Inflammatory macrophage (primary cell): ENCODE results near the gene SDC1.
A peak's percentile ranks its signal among the peaks of the same experiment; 100 is the strongest.

Source experiments
- DNase-seq, 2 donors: peaks; one replicate each; pipeline ENCODE4 v3.0.0-alpha.2; 2020 to 2022

The SDC1 gene

DNA sequence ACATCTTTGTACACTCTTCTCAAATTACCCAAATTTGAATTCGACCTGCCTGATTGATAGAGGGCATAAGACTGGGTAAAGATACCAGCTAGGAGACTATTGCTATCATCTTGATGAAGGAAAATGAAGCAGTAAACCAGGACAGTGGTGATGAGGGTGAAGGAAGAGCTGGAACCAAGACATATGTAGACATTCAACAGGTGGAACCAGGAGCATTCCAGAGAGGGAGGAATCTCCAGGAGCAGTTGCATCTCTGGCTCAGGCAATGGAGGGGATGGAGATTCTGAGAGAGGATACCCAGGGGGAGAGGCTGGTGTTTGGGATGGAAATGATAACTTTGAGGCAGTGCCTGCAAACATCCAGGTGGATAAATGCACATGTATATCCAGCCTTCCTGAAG is 41.6 kb downstream of the SDC1 start:
- no peak for DNase-seq

DNA sequence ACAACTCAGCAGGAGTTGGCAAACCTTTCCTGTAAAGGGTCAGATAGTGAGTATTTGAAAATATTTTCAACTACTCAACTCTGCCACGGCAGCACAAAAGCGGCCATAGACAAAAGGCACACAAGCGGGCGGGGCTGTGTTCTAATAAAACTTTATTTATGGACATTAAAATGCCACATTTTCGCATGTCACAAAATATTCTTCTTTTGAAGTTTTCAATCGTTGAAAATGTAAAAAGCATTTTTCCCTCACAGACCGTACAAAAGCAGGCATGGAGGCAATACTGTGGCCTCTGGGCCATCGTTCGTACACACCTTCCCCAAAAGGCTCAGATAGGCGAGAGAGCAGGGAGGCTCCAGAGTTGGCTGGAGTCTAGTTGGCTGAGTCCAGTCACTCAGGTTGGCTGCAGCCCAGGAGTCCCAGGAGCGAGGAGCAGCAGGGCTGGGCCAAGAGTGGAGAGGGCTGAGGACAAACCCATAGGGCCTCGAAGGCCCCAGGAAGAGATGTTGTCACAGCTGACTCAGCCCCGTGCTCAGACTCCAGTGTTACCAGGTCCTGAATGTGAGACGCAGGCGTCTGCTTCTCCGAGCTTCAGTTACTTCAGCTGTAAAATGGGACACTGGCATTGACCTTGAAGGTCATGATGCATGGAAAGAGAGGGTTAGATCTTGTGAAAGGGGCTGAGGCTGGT is 42.5 kb downstream of the SDC1 start:
- no peak for DNase-seq

- no peak for DNase-seq
Measured at GRCh38 chr2:20181761-20182160, 43.2 kb downstream of the SDC1 start.

DNA sequence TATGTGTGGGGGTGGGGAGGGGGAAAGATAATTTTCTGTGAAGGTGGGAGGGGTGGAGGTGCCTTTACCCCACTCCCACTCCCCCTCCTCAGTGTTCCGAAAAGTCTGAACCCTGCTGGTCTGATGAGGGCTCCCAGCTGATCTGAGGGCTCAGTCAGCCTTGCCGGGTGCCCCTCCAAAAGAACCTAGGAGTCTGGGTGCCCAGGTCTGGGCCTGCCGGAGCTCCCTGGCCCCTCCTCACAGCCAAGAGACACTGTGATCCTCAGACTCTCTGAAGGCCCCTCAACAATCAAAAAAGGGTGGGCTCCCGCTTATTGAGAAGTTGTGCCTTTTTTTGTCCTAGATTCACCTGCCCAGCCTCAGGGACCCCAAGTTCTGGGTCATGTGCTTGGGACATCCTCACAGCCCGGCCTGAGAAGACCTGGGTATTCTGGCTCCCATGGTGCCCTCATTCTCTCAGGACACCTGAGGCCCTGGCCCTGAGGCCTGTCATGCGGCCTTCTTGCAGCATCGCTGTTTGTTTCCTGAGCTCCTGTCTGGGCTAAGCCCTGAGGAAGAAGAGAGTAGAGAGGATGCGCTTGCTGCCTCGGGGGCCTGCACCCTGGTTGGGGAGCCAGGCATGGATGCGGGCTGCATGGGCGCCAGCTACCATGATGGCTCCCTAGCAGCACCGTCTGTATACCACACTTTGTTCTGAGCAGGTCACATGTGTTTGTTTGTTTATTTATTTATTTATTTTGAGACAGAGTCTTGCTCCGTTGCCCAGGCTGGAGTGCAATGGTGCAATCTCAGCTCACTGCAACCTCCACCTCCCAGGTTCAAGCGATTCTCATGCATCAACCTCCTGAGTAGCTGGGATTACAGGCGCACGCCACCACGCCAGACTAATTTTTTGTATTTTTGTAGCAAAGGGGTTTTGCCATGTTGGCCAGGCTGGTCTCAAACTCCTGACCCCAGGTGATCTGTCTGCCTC is 44.0 kb downstream of the SDC1 start:
- no peak for DNase-seq

DNA sequence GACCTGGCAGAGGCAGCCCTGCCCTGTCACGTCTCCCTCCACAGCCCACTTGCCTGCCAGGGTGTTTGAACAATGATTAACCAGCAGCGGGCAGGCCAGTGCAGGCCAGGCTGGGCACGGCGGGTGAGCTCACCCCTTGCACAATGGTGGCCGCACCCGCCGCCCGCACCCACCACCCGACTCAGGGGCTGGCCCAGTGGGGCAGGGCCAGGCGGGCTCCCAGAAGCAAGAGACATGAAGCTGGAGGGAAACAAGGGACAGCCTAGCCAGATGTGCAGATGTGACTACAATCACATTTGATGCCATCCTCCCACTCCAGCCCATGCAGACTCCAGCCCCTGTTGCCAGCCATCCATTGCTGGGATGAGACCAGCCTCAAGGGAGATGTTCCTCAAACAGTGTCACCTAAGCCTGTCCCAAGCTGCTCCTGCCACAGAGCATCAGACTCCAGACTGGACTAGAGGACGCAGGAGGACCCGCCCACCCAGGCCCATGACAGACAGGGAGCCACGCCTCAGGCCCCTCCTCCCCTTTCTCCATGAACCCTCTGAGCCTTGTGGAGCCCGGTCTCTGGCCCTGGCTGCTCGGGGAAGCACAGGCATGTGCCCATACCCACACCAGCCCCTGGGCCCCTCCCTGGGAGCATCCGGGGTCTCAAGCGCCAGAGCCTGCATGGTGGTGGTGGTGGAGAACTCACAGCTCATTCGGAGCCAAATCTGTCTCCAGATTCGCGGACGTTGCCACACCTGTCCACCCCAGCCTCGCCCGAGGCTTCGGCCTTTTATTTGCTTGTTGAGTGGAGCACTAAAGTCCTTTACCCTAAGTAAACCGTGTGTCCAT is 45.0 kb downstream of the SDC1 start:
- DNase-seq = no peak

GRCh38 chr2:20179466-20179754 is 45.5 kb downstream of the SDC1 start:
- DNase-seq = no peak

GRCh38 chr2:20178666-20179465 is 46.1 kb downstream of the SDC1 start:
- no peak for DNase-seq

DNA sequence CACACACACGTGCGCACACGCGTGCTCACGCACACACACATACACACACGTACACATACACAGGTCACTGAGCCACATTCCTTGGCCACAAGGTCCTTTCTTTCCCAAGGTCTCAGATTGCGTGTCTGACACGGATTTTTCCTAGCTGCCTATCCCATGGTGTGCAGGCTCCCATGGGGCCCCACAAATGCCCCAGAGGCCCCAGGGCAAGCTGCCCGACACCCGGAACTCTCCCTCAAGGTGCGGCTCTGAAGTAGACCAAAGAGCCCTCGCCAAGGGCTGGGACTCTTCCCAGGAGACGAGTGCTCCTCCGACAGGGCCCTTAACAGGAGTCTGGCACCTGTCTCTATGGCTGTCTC is 46.7 kb downstream of the SDC1 start:
- DNase-seq = no peak

- peak; percentile 29 to 80 for DNase-seq
Measured at GRCh38 chr2:20177556-20178248, 47.2 kb downstream of the SDC1 start.

GRCh38 chr2:20176760-20177159 is 48.2 kb downstream of the SDC1 start:
- DNase-seq = no peak

GRCh38 chr2:20175931-20176330 is 49.0 kb downstream of the SDC1 start:
- peak; percentile 35 to 57 for DNase-seq

GRCh38 chr2:20175267-20175666 is 49.7 kb downstream of the SDC1 start:
- DNase-seq = no peak

DNA sequence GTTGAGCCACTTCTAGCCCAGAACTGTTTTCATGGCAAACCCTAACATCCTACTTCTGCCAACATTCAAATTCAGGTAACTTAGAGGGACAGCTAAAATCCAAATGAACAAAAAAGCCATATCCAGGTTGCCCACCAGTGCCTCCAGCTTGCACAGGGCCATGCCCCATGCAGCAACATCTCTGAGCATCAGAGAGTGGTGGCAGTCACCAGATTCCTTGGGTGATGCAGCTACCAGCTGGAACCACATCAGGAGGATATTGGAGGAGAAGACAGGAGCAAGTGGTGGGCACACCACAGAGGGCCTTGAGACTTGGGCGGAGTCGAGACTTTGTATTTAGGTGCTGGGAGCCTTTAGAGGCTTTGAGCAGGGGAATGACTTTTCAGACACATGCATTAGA is 50.5 kb downstream of the SDC1 start:
- no peak for DNase-seq

- no peak for DNase-seq
Measured at GRCh38 chr2:20173496-20174402, 51.2 kb downstream of the SDC1 start.

GRCh38 chr2:20173064-20173463 is 51.9 kb downstream of the SDC1 start:
- no peak for DNase-seq

DNA sequence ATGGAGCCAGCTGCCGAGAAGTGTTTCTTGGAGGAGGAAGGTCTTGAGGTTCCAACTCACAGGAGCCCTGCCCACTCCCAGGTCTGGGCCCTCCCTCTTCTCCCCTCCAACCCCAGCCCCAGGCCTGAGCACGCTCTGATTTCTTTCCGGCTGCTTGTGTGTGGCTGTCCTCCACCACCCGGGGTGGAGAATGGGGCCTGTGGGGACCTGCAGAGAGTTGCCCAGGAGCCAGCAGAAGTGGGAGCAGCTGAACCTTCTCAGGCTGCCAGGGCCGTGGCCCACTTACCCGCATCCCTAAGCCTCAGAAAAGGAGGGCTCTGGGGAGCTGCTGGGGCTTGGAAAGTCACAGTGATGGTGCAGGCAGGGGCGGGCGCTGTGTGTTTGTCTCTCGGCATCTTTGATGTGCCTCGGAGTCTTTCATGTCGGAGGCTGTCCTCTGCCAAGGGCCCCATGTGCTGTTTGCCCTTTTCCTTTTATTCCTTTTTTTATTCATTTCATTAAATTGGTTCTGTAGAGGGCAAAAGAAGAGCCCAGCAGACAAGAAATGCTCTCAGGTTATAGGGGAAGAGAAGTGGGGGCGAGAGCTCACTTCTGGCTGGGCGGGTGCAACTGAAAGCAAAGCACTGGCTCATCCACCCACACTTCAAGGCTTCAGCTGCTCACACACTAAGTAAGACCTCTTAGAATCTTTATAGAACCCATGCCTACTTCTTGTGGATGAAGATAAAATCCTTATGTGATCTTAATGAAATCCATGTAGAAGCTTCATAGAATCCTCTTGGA is 52.5 kb downstream of the SDC1 start:
- DNase-seq = peak in 1 of 2 donors; percentile 69

DNA sequence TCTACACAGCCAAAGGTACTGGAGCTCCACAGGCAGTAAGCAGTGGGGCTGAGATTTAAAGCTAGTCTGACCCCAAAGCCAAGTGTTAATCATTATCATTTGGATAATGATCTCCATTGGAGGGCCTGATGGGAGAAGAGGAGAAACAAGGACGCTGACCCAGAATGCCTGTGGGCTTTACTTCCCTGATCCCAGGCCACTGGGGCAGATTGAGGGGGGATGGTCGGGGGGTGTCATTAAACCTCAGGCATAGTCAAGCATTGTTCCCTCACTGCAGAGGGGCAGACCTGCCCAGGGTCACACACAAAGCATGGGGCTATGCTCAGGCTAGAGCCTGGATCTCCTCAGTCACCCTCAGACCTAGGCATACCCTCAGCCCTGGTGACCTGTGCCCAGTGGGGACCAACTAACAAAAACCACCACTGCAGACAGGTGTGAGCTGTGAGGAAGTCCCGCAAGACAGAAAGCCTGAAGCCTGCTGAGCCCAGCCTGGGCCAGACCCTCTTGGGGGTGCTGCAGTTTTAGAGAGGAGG is 53.4 kb downstream of the SDC1 start:
- no peak for DNase-seq

- DNase-seq = peak; percentile 16 to 83
Measured at GRCh38 chr2:20170704-20171250, 54.2 kb downstream of the SDC1 start.
